HG02588 (cell line): ENCODE results near the gene TRNT1.

Experiments
- ATAC-seq: cut with Tn5 transposase; IDR thresholded peaks from one replicate; pipeline ENCODE4 v1.9.1; 2021; ENCODE audit warnings: mild to moderate bottlenecking, moderate library complexity; ENCODE audit not compliant: unreplicated experiment

The TRNT1 gene

DNA sequence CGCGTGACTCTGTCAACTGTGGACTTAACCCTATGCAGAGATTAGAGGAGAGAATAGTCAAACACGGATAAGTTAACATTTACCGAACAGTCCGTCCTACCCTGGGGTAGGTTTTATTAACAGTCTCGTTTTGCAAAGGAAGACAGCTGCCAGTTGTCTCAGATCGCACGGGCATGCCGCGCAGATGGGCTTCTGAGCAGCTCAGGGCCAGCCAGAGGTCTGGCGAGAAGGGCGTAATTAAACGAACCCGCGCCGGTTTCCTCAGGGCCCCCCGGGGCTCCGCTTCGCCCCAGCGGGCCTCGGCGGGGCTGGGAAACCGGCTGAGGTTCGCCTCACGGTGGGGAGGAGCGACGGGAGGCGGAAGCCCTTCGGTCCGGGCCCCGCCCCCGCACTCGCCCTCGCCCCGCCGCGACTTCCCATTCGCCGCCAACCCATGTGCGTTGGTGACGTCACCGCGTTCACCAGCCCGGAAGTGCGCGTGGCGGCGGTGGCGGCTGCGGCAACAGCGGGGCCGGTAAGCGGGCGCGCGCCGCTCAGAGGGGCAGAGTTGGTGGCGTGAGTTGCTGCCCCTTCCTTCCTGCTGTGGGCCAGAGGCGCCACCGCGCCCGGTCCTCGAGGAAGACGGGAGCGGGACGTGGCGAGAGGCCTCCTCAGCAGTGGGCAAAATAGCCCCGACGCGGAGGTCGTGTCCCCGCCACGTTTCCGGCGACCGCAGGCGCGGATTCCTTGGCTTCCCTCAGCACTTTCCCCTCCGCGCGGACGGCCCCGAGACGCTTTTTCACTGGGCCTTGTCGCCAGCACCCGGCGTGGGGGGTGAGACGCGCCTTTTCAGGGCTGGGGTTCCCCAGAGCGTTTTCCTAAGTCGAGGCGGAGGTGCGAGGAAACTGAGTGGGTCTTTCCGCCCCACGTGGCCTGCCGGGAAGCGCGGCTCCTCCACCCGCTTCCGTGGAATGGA lies at the start of gene TRNT1:
Gene TRNT1, plus strand, starts transcription at position 464 of the 955 bp plus-strand sequence. CDS start 2,101 bp downstream, outside the sequence.
- ATAC-seq = peak; percentile 95

- no peak for ATAC-seq
Observed at GRCh38 chr3:3080309-3080708, 46.4 kb upstream of the TRNT1 start.

DNA sequence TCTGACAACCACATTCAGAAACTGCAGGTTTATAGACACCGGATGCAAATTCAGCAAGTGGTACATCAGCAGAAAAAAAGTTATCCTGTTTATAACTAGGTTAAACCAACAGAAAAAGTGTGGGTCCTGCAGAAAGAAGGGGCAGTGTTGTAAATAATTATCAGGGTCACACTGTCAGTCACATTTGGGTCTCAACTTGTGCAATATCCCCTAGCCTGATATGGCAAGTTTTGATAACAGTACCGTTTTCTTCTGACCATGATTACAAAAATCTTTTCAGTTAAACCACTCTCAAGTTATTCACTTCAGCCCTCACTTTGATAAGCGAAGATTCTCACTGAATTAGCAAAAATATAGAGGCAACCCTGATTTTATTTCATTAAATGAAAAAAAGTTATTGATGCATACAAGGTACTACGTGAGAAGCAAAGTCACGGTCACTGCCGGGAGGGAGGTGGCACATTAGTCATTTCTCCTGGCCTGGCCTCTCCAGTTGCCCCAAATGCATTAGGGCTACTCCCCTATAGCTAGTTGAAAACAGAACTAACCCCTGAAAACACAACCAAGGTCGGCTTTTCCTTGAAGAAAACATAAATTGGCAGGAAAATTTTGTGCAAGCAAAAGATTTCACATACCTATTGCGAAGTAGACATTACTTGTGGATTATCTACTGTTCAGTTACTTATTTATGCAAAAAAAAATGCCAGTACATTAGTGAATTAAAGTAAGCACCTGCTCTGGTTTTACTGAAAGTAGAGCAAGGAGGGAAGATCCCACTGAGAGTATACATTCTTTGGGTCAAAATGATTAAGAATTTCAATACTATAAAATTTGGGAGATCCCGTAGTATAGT lies 45.1 kb upstream of the TRNT1 start:
- ATAC-seq = peak; percentile 48

GRCh38 chr3:3082234-3082924 lies 44.4 kb upstream of the TRNT1 start:
- ATAC-seq = peak; percentile 86

- no peak for ATAC-seq
Observed at GRCh38 chr3:3084890-3085289, 41.9 kb upstream of the TRNT1 start.

- ATAC-seq = no peak
Observed at GRCh38 chr3:3085782-3086181, 41.0 kb upstream of the TRNT1 start.

GRCh38 chr3:3086239-3086638 lies 40.5 kb upstream of the TRNT1 start:
- no peak for ATAC-seq

DNA sequence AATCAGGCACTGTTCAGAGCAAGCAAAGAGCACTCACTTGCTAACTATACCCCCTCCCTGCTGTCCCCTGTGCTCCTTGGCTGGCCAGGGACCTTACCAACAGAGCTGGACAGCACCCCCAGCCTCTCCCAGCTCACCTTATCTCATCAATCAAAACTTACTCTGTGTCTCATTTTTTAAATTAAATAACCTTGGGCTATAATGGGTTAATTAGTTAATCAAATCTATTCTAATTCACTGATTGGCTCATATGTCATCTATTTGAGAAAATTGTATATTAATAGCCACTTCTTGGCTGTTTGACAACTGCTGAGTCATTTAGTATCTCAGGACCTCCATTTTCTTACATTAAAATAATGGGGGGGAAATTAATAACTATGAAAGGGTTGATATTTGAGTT lies 39.5 kb upstream of the TRNT1 start:
- ATAC-seq = no peak

GRCh38 chr3:3087716-3088465 lies 38.8 kb upstream of the TRNT1 start:
- ATAC-seq = no peak

DNA sequence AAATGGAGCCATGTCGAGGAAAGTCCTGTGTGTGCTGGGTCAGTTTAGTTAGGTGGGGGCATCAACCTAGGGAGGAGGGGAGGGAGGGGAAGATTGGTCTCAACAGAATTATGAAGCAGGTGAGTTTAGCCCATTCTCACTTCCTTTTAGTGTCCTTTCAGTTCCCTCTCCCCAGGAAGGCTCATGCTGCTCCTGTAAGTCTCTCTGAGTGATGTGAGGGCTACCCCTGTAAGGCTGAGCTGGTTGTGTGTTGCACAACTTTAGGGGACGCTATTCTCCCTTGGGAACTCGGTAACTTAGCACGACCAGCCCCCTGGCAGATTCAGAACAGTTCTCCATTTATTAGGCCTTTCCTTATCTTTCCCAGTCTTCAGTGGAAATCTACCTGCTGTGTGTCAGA lies 37.7 kb upstream of the TRNT1 start:
- peak; percentile 98 for ATAC-seq

GRCh38 chr3:3097958-3098357 lies 28.8 kb upstream of the TRNT1 start:
- peak; percentile 74 for ATAC-seq

GRCh38 chr3:3101660-3102458 lies 24.9 kb upstream of the TRNT1 start:
- peak; percentile 49 for ATAC-seq

- no peak for ATAC-seq
Observed at GRCh38 chr3:3102751-3103150, 24.0 kb upstream of the TRNT1 start.

GRCh38 chr3:3105246-3105645 lies 21.5 kb upstream of the TRNT1 start:
- no peak for ATAC-seq

- no peak for ATAC-seq
Observed at GRCh38 chr3:3105815-3106214, 20.9 kb upstream of the TRNT1 start.

- ATAC-seq = no peak
Observed at GRCh38 chr3:3107181-3107580, 19.6 kb upstream of the TRNT1 start.

DNA sequence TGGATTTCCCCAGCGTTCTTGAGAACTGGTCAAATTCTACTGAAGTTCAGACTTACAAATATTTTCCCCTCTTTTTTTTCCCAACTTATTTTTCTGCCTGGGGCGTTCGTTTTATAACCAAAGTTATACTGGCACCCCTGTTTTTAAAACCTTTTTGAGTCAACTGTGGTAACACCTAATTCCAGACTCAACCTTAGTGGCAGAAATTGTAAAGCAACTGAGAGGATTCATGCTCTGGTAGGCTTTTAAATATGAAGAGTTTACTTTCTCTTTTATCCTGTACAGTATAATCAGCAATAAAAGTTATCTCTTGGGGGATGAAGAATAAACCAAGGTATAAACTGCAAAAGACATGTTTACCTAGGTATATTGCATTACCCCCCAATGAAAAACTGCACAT lies 18.9 kb upstream of the TRNT1 start:
- ATAC-seq = no peak

- peak; percentile 78 for ATAC-seq
Observed at GRCh38 chr3:3109407-3110298, 17.1 kb upstream of the TRNT1 start.

GRCh38 chr3:3110299-3110630 lies 16.5 kb upstream of the TRNT1 start, which contains the start of gene IL5RA:
Gene IL5RA (minus strand): TSS chr3:3110374. CDS start chr3:3104984, 5,390 bp downstream.
- ATAC-seq = peak; percentile 73
